DMS 273 (cell line): ENCODE data around the gene ICA1L.

Source experiments
- DNase-seq: peaks from one replicate; lab custom pipeline; 2025; ENCODE audit not compliant: unreplicated experiment; lab: John Stamatoyannopoulos, UW

The ICA1L gene

DNA sequence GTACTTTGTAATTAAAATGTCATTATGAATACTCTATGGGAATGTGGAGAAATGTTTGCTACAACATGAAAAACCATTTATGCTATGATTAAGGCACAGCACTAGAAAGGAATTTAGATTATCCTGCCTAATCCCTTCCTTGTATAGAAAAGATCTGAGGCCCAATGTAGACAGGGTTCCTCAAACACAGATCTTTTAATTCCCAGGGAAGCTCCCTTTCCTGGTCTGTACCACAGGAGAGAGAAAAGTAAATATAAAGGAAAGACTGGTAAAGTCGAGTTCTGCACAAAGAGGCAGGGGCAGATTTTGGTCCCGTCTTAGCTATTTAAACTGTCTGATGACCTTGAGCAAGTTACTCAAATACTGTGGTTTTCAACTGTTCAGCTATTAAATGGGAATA is 84.7 kb downstream of the ICA1L start:
- no peak for DNase-seq

DNA sequence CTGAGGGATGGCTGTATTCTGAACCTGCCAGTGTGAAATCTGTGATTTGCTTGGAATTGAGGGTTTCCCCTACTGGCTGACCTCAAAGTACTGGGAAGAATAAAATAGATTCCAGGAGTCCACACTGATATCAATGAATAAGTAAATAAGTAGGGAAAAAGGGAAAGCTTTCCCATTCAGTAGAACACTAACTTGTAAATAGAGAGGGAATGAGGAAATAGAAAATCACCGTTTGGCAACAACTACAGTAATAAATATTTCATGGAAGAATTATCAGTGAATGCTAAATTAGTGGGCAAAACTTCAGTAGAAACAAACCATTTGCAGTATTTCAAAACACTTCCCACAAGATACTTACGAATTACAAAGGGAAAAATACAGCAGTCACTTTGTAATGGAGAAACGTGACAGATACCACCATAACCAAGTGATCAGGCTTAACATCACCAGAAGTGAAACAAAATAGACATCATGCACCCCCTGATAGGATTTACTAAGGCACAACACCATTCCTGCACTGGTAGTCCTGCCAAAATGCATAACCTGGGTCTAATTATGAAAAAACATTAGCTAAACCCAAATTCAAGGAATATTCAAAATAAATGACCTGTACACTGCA is 88.5 kb downstream of the ICA1L start:
- no peak for DNase-seq

DNA sequence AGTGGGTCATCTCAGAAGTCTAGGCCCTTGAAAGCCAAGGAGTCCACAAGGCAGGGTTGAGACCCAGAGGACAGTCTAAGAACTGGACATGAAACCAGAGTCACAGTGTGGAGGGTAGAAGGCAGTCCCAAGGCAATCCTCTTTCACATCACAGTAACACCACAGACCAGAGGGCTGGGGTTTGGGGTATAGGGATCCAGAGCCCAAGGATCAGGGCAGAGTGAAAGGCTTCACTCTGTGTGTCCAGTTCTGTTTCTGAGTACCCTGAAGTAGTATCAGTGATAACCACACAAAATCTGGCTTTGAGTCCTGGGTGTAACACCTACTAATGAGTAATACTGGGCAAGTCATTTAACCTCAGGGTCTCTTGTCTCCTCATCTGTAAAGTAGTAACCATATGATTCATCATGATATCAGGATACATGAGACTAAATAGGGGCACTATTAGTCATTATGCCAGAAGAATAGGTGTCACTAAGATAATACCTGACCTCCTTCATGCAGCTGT is 91.0 kb downstream of the ICA1L start:
- no peak for DNase-seq

DNA sequence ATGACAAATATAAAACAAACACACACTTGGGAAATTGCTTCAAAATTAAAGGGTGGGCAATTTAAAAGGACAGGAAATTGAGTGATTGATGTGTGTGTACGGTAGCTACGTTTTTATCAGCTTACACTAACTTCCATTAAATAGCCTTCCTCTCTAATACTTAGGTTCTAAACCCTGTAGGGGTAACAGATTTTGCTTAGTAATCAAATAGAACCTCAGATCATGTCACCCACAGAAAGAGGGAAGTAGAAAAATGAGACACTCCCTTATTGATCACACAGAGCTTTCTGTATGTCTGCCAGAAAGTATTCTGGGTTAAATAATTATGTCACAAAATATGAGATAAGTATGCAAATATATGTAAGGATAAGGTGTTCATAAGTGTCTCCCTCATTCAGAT is 93.3 kb downstream of the ICA1L start:
- DNase-seq = no peak

DNA sequence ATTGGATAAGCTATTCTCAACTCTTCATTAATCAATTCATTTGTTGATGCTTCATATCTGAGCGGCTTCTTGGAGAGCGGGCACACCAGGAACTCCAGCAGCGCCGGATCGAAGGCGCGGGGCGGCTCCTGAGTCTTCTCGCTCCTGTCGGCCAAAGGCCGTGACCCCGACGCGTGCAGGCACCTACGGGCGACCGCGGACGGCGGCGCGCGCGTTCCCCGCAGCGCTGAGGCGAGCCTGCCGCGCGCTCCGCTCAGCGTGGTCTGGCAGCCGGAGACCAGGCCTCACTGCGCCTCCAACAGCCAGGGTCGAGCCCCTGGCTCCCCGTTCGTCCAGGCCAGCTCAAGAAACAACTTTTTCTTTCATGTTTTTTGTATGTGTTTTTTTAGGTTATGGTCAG is 97.5 kb downstream of the ICA1L start:
- no peak for DNase-seq

DNA sequence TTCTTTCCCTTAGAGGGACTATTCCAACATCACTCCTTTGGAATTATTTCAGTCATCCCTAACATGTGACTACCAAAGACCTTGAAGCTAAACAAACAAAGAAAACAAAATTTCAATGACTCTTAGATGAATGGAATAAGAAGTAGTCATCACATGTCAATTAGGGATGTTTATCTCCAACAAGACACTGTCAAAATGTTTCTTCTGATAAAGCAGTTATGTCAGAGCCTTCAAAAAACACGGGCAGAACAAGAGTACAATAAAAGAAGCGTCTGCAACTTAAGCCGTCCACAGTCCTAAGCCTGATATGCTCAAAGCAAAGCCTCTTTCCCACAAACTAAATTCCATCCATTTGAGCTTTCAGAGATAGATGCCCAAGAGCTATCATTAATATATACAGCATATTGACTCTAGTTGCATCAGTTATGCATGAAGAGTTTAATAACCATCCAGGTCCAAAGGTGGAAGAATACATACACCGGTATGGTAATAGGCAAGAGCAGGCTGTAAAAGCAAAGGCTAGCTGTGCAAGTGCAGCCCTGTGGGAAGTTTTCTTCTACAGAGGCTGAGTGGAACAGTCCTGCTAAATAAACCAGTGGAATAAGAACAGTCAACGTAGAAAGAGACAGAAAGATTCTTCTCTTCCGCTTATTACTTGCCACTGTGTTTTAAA is 98.1 kb downstream of the ICA1L start:
- DNase-seq = no peak

DNA sequence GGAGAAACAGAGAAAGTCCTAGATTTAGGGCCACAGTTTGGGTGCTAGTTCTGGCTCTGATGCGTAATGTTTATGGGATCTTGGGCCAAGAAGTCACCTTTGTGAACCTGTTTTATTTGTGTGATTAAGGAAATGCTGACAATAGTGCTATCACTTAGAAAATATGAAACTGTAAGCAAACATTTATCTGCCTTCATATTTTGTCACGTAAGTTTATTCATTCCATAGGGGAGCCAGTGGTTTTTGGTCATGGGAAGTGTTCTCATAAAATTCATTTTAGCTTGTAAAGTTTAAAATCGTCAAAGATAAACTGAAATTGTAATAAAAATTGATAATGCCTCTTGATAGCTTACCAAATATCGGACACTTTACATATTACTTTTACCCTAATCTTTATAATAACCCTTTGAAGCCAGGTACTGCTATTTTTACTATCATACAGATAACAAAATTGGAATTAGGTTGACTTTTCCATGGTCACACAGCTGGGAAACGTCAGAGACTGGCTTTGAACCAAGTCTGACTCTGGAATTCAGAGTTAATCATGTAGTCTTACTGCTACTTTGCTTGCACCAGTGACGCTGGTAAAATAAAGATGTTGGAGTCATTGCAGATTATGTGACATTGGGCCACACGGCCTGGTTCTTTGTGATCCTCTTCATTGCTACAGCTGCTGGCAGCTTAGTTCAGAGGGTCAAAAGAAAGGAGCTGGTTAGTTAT is 99.7 kb downstream of the ICA1L start:
- no peak for DNase-seq

DNA sequence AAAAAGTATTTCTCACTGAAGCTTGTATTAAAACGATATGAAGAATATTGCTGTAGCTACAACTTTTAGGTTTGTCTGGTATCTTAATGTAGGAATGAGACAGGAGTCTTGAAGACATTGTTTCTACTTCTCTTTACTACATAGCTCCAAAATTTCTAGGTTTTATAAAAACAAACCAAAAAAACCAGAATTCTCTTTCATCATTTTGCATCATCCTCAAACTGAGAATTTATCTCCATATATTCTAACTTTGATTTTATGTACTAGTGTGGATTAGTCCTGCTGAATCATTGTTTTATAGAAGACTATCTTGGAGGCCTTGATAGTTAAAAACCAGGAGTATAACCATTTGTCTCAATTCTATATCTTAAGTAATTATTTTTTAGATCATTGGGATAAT is 100.2 kb downstream of the ICA1L start:
- DNase-seq = no peak

DNA sequence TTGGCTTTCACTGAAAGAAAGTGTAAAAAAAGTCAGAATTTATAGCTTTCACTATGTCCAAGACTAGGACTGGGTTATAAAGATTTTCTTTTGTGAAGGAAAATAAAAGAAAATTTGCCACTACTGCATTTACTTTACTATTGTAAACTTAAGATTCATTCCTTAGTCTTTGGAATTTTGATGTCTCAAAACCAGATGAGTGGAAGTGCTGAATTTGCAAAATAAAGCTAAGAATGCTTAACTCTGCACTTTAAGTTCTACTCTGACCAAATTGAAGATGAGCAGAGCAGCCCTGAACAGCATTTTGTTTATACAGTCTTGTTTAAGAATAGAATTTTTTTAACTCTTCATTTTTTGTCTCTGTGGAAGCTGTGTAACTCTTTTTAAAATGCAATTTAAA is 102.4 kb downstream of the ICA1L start:
- no peak for DNase-seq

DNA sequence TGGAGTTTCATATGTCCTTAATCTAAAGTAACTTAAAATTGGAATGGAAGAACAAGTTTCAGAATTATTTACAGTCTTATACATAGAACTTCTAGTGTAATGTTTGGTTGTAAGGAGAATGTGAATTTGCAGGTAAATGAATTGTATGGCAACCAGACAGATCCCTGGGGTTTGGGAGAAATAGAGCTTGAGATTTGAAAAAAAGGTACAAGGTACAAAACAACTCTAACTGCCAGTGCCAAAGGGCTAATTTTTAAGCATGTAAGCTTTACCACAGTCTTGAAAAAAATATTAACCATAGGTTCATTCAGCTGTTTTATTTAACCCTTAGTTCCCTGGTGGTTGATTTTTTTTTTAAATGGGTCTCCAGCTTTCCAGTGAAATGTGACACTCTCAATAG is 103.3 kb downstream of the ICA1L start:
- DNase-seq = no peak

DNA sequence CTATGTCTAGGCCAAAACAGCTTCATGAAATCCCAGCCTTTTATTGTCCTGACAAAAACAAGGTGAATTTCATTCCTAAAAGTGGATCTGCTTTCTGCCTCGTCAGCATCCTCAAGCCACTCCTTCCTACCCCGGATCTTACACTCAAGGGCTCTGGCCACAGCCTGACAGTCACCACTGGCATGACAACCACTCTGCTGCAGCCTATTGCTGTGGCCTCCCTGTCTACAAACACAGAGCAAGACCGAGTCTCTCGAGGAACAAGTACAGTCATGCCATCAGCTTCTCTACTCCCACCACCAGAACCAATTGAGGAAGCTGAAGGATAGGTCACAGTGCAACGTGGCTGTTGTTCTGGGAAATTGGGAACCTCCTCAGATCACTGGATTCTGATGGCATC is 106.1 kb downstream of the ICA1L start:
- DNase-seq = no peak

DNA sequence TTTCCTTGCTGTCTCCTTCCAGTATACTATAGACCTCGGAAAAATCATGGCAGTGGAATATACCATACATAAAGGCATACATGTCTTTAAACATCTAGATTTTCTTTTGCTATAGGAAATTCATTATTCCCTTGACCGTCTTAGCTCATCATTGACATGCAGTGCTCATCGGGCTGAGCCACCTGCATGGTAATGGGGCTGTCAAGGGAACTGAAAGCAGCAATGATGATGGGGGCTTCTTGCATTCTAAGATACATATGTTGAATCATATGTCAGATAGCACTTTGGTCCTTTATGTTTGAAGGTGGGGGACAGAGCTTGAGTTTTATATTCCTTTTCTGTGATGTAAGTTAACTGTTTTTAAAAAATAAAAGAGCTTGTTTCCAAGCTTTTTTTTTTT is 106.6 kb downstream of the ICA1L start:
- no peak for DNase-seq

DNA sequence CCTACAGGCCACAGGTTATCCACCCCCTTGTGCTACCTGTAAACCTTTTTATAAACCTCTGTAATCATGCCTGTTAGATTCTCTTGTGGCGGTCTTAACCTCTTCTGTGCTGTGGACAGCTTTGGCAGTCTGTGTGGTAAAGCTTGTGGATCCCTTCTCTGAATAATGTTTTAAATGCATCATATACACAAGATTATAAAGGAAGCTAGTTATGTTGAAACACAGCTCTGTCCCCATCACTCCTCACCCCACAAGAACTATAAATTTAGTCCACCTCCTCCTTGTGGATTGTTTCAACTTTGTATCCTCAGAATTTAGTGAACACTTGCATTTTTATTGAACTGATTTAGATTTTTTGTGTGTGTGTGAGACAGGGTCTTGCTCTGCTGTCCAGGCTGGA is 107.7 kb downstream of the ICA1L start:
- no peak for DNase-seq

DNA sequence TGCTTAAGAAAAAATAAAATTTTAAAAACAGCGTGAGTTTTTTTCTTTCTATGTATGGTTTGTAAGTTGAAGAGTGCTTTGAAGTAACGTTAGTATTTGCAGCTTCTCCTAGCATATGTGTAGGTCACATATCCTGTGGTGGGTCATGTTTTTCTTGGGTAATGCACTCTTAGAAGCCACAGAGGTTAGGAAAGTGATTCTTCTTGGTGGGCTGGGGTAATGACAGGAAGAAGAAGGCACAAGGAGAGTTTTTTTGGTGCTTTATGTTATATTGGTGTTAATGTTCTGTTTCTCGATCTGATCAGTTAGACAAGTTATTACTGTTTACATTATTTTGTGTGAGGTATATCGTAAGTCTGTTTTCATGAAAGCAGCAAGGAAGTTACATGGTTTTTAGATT is 109.0 kb downstream of the ICA1L start:
- DNase-seq = no peak

DNA sequence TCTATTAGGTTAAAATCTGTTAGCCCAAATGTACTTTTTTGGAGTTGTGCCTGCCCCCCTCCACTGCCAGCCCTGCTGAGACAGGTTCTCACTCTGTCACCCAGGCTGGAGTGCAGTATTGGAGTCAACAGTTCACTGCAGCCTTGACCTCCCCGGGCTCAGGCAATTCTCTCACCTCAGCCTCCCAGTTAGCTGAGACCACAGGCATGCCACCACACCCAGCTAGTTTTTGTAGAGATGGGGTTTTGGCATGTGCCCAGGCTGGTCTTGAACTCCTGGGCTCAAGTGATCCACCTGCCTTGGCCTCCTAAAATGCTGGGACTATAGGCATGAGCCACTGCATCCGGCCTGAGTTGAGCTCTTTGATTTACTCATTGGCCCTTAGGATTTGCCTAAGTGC is 110.7 kb downstream of the ICA1L start:
- DNase-seq = no peak

DNA sequence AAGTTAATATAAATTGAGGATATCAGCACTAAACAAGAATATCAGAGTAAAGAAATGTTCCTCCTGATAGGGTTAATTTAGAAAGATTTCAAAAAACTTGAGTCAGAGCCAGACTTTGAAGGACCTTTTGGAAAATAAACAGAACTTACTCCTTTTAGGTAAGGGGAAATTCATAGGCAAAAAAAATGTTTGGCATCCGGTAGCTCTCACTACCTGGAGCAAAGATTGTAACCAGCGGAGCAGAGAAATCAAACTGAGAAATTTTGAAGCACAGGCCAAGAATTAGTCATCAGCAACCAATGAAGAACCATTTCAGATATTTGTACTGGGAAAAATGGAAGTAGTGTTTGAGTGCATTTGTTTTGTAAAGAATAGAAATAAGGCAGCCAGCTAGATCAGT is 113.0 kb downstream of the ICA1L start:
- no peak for DNase-seq

DNA sequence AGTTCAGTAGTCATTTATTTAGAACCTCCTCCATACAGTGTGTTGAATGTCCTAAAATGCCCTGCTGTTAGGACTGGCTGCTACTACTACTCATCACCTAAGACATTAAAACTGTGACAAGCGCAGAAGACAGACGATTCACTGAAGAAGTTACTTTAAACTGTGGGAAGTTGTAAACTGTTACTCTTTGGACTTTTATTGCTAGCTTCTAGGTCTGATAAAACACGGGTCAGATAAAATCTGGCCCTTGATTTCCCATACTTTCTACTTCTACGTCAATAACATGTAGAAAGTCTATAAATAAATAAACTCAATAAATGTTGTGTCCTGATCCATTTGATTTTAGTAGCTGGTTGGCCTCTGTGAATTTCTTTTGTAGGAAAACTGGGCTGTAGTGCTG is 113.4 kb downstream of the ICA1L start:
- DNase-seq = no peak

DNA sequence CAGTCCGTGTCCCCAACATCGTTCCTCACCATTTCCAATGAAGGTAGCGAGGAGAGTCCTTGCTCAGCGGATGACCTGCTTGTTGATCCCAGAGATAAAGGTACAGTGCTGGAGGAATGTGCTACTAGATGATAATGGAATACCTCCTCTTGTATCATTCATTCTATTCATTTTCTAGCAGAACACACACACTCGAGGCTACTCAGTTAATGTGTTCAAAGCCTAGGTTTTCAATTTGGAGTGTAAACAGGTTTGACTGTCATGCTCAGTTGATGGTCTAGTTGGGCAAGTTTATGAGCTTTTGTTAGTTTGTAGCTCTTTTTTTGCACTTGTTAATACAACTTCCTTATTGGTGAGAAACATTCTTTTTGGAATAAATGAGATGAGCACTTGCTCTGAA is 114.2 kb downstream of the ICA1L start:
- no peak for DNase-seq

DNA sequence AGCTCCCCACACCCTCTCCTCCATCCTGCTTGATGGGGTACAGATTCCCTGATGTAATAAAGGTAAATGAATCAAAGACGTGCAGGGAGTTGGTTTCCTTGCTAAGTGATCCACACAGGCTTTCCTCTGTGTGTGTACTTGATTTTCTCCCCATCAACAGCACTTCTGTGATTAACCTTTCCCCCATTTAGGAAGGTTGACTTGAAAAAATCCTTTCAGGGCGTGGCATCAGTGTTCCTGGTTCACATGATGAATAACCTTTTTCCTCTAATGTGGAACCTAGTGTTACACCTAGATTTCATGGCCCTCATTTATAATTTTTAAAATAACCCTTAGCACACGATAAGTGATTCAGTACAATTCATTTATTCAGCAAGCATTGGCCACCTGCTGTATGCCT is 115.0 kb downstream of the ICA1L start:
- DNase-seq = no peak

DNA sequence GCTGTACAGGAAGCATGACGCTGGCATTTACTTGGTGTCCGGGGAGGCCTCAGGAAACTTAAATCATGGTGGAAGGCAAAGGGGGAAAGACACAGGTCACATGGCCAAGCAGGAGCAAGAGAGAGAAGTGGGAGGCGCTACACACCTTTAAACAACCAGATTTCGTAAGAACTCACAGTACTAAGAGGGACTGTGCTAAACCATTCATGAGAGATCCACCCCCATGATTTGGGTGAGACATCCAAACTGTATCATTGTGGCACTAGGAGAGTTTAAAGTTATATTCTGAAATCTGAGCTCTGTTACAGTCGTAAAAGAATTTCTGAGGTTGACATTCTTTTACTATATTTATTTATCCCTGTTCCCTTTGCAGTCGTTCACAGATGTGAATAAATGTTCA is 116.6 kb downstream of the ICA1L start:
- DNase-seq = no peak

DNA sequence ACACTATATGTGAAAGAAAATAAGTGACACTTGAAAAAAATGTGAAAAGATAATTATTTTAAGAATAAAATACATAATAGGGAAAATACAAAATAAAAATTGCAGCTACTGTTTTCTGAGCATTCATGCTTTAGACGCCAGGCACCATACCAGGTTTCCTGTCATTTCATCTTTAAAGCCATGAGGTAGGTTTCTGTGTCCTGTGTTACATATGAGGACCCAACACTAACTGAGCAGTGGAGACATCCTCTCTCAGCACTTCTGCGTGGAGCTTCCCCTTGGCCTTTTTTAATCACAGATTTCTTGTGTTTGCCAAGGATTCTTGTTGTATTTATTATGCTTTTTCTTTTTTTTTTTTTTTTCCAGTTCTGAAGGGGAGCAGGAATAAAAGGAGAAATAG is 119.5 kb downstream of the ICA1L start:
- no peak for DNase-seq

DNA sequence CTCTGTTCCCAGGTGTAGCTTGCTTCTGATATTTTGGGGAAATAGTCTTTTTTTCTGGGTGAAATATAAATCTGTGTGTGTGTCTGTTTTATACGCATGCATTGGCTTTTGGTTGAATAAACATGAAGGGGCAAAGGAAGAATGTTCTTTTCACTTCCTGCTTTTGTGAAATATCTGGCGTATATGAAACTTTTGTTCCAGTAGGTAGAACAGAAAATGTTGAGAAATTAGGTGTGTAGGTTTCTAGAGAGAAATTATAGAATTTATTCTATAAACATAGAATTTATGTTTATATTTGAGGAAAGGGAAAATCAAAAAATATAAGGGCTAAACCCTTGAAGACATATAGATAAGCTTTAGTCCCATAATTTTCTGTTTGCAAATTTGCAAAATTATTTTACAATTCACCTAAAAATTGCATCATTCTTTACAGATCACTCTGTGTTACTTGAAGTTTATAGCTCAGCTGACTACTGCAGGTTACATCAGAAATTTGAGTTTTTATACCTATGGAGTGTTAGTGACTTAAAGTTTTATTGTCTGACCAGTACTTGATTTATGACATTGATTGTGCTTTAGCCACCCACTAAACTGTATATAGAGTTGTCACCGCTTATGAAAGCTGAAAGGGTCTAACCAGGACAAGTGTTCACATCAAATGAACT is 120.7 kb downstream of the ICA1L start:
- DNase-seq = no peak
